SK-N-MC (cell line): ENCODE data around the gene ZNF322.

Source experiments
- EZH2 ChIP-seq: fragments of 200-600 bp; sonication (generic); IDR thresholded peaks from one replicate; pipeline ENCODE4 v1.6.1; 2017; ENCODE audit warnings: antibody characterized with exemption
- FOXP2 ChIP-seq: optimal IDR thresholded peaks from 2 replicates; pipeline ENCODE3; 2011; ENCODE audit warnings: mild to moderate bottlenecking, moderate library complexity; ENCODE audit not compliant: insufficient read depth; ENCODE audit errors: extremely low read length, control extremely low read depth
- POLR2AphosphoS5 ChIP-seq: IDR thresholded peaks from 2 replicates; pipeline ENCODE4 v1.6.1; 2012; ENCODE audit warnings: mild to moderate bottlenecking, low read depth, low read length, borderline replicate concordance

DNA sequence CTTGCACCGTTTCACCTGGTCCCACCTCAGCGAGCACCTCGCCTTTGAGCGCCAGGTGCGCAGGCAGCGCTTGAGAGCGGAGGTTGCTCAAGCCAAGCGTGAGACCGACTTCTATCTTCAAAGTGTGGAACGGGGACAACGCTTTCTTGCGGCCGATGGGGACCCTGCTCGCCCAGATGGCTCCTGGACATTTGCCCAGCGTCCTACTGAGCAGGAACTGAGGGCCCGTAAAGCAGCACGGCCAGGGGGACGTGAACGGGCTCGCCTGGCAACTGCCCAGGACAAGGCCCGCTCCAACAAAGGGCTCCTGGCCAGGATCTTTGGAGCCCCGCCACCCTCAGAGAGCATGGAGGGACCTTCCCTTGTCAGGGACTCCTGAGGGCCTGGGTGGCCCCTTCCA lies 61.3 kb downstream of the ZNF322 start:
- TF ChIP-seq POLR2AphosphoS5 = no peak
- no peak for TF ChIP-seq EZH2
- TF ChIP-seq FOXP2 = no peak
